ENCODE results near the gene NHLRC2.

NHLRC2 gene

DNA sequence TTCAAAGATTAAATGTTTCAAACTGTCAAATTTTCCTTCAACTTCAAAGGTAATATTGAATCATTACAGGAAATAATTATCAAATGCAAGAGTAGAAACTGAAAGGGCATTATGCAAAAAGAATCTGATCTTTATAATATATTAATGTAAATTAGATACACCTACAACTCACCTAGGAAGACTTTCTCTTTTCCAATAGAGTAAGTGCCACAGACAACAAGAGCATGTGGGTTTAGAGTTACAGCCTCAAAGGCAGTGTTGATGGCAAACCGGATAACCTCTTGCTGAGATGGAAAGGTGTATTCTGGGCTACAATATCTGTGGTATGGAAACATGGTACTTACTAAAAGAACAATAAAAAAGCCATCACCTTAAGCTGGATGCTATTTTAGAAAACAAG lies 12.3 kb upstream of the NHLRC2 start:
- Histone ChIP-seq H3K9me3 (ENCODE audit: control insufficient read depth, low read depth, low read length) (no peaks in the 10 kb centered on the region), H3K4me3 (ENCODE audit: low read length) (no peak overlapping the region), H3K4me1 (ENCODE audit: control insufficient read depth, low read depth, low read length) (no peaks in the 10 kb centered on the region), H3K27ac (ENCODE audit: low read length) (no peak overlapping the region), H3K36me3 (ENCODE audit: control insufficient read depth, low read depth, low read length) (peaks cover 31% of the 10 kb centered on the region), H3K27me3 (ENCODE audit: control insufficient read depth, insufficient read depth, low read length) (no peaks in the 10 kb centered on the region), H3K9ac (ENCODE audit: low read length) (no peak overlapping the region)

- Histone ChIP-seq H3K9ac (ENCODE audit: low read length) (no peak overlapping the region), H3K9me3 (ENCODE audit: control insufficient read depth, low read depth, low read length) (no peaks in the 10 kb centered on the region), H3K4me1 (ENCODE audit: control insufficient read depth, low read depth, low read length) (no peaks in the 10 kb centered on the region), H3K36me3 (ENCODE audit: control insufficient read depth, low read depth, low read length) (peaks cover 28% of the 10 kb centered on the region), H3K4me3 (ENCODE audit: low read length) (no peak overlapping the region), H3K27ac (ENCODE audit: low read length) (no peak overlapping the region), H3K27me3 (ENCODE audit: control insufficient read depth, insufficient read depth, low read length) (no peaks in the 10 kb centered on the region)
Observed at GRCh38 chr10:113843972-113844485, 10.4 kb upstream of the NHLRC2 start.

DNA sequence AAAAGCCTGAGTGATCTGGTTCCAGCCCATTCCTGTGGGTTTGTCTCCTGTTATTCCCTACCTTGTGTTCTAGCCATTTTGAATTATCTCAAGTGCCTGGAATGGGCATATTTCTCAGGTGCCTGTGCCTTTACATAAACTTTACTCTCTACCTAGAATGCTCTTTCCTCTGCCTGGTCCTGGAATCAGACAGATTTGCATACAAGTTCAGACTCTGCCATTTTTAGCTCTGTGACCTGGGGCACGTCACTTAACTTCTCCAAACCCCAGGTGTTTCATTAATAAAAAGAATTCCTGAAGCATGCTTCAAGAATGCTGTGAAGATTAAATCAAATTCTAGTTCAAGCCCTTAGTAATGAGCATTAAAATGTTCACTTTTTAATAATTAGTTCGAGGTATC lies 8.4 kb upstream of the NHLRC2 start:
- Histone ChIP-seq H3K27ac (ENCODE audit: low read length) (no peak overlapping the region), H3K27me3 (ENCODE audit: control insufficient read depth, insufficient read depth, low read length) (no peaks in the 10 kb centered on the region), H3K36me3 (ENCODE audit: control insufficient read depth, low read depth, low read length) (peaks cover 24% of the 10 kb centered on the region), H3K4me1 (ENCODE audit: control insufficient read depth, low read depth, low read length) (no peaks in the 10 kb centered on the region), H3K9me3 (ENCODE audit: control insufficient read depth, low read depth, low read length) (no peaks in the 10 kb centered on the region), H3K9ac (ENCODE audit: low read length) (no peak overlapping the region), H3K4me3 (ENCODE audit: low read length) (no peak overlapping the region)

GRCh38 chr10:113849140-113849803 lies 5.2 kb upstream of the NHLRC2 start:
- Histone ChIP-seq H3K4me1 (ENCODE audit: control insufficient read depth, low read depth, low read length) (peaks cover 12% of the 10 kb centered on the region), H3K9ac (ENCODE audit: low read length) (no peak overlapping the region), H3K27me3 (ENCODE audit: control insufficient read depth, insufficient read depth, low read length) (no peaks in the 10 kb centered on the region), H3K4me3 (ENCODE audit: low read length) (no peak overlapping the region), H3K27ac (ENCODE audit: low read length) (no peak overlapping the region), H3K36me3 (ENCODE audit: control insufficient read depth, low read depth, low read length) (peaks cover 12% of the 10 kb centered on the region), H3K9me3 (ENCODE audit: control insufficient read depth, low read depth, low read length) (no peaks in the 10 kb centered on the region)

DNA sequence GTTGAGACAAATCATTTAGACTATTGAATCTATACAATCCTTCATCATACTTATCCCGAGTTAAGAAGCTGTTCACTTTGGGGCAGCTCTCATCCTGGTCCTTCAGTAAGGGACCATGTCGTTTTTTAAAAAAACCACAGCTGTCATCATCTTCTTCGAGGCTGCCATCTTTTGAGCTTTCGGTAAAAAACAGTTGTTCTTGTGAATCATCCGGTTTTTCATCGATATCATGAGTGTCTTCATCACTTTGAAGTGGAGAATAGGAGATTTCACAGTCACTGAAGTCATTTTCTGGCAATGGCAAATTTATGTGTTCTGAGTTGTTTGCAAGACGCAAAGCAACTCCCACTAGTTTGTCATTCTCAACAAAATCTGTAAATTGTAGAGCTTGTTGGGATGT lies 4.5 kb upstream of the NHLRC2 start:
- Histone ChIP-seq H3K9ac (ENCODE audit: low read length) (no peak overlapping the region), H3K27me3 (ENCODE audit: control insufficient read depth, insufficient read depth, low read length) (no peaks in the 10 kb centered on the region), H3K4me1 (ENCODE audit: control insufficient read depth, low read depth, low read length) (peaks cover 12% of the 10 kb centered on the region), H3K9me3 (ENCODE audit: control insufficient read depth, low read depth, low read length) (no peaks in the 10 kb centered on the region), H3K36me3 (ENCODE audit: control insufficient read depth, low read depth, low read length) (peaks cover 12% of the 10 kb centered on the region), H3K27ac (ENCODE audit: low read length) (no peak overlapping the region), H3K4me3 (ENCODE audit: low read length) (no peak overlapping the region)

- Histone ChIP-seq H3K27me3 (ENCODE audit: control insufficient read depth, insufficient read depth, low read length) (no peaks in the 10 kb centered on the region), H3K9ac (ENCODE audit: low read length) (peak overlapping the region; percentile 89), H3K4me3 (ENCODE audit: low read length) (peak overlapping the region; percentile 98), H3K4me1 (ENCODE audit: control insufficient read depth, low read depth, low read length) (peaks cover 15% of the 10 kb centered on the region), H3K36me3 (ENCODE audit: control insufficient read depth, low read depth, low read length) (peaks cover 6% of the 10 kb centered on the region), H3K27ac (ENCODE audit: low read length) (peak overlapping the region; percentile 2), H3K9me3 (ENCODE audit: control insufficient read depth, low read depth, low read length) (no peaks in the 10 kb centered on the region)
Observed at GRCh38 chr10:113853578-113854012, 866 bp upstream of the NHLRC2 start.

GRCh38 chr10:113854761-113855588 lies 514 bp downstream of the NHLRC2 start:
- Histone ChIP-seq H3K4me3 (ENCODE audit: low read length) (peak overlapping the region; percentile 98), H3K9me3 (ENCODE audit: control insufficient read depth, low read depth, low read length) (no peaks in the 10 kb centered on the region)

DNA sequence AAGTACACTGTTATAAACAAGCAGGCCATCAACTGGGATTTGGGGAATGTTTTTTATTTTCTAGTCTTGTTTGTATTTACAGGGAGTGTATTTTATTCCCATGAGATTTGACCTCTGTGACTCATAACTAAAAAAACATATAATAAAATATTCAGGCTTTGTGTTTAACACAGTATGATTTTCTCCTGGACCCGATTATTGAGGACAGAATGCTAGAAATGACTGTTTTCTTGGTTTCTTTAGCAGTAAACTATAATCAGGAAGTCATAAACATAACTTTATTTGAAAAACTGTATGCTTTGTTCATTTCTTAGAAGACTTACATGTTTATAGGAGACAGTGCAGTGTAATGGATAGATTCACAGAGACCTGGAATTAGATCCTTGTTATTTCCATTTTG lies 2.1 kb downstream of the NHLRC2 start:
- Histone ChIP-seq H3K27me3 (ENCODE audit: control insufficient read depth, insufficient read depth, low read length) (no peaks in the 10 kb centered on the region), H3K9ac (ENCODE audit: low read length) (no peak overlapping the region), H3K36me3 (ENCODE audit: control insufficient read depth, low read depth, low read length) (peaks cover 32% of the 10 kb centered on the region), H3K27ac (ENCODE audit: low read length) (no peak overlapping the region), H3K4me1 (ENCODE audit: control insufficient read depth, low read depth, low read length) (peaks cover 15% of the 10 kb centered on the region), H3K9me3 (ENCODE audit: control insufficient read depth, low read depth, low read length) (no peaks in the 10 kb centered on the region), H3K4me3 (ENCODE audit: low read length) (peak overlapping the region; percentile 98)

More at GRCh38 chr10:113854761-113855588, 514 bp downstream of the NHLRC2 start:
- peak overlapping the region; percentile 89 for H3K27ac ChIP-seq (ENCODE audit: low read length)
- H3K36me3 ChIP-seq (ENCODE audit: control insufficient read depth, low read depth, low read length): peaks cover 18% of the 10 kb centered on the region
- no peaks in the 10 kb centered on the region for H3K27me3 ChIP-seq (ENCODE audit: control insufficient read depth, insufficient read depth, low read length)
- peak overlapping the region; percentile 89 for H3K9ac ChIP-seq (ENCODE audit: low read length)
- peaks cover 15% of the 10 kb centered on the region for H3K4me1 ChIP-seq (ENCODE audit: control insufficient read depth, low read depth, low read length)

DNA sequence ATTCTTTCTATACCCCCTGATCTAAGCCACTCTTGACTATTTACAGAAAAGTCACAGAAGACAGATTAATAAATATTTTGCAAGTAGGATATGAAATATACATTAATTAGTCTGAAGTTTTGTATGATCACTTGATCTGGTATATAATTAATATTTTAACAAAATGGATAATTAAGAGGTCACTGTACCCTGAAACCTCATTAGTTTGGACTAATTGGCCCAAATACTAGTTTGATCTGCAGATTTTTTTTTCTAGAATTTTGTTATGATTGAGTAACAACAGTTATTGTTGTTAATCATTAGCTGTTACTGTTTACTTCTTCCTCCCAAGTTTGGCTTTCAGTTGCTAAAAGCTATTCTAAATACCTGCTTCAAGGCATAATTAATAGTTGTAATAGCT lies 2.7 kb downstream of the NHLRC2 start:
- Histone ChIP-seq H3K4me3 (ENCODE audit: low read length) (no peak overlapping the region), H3K4me1 (ENCODE audit: control insufficient read depth, low read depth, low read length) (peaks cover 15% of the 10 kb centered on the region), H3K9me3 (ENCODE audit: control insufficient read depth, low read depth, low read length) (no peaks in the 10 kb centered on the region), H3K9ac (ENCODE audit: low read length) (no peak overlapping the region), H3K27ac (ENCODE audit: low read length) (no peak overlapping the region), H3K36me3 (ENCODE audit: control insufficient read depth, low read depth, low read length) (peaks cover 32% of the 10 kb centered on the region), H3K27me3 (ENCODE audit: control insufficient read depth, insufficient read depth, low read length) (no peaks in the 10 kb centered on the region)

GRCh38 chr10:113858541-113858940 lies 4.1 kb downstream of the NHLRC2 start:
- no peaks in the 10 kb centered on the region for H3K27me3 ChIP-seq (ENCODE audit: control insufficient read depth, insufficient read depth, low read length)
- no peak overlapping the region for H3K27ac ChIP-seq (ENCODE audit: low read length)
- peaks cover 4% of the 10 kb centered on the region for H3K4me1 ChIP-seq (ENCODE audit: control insufficient read depth, low read depth, low read length)
- peaks cover 32% of the 10 kb centered on the region for H3K36me3 ChIP-seq (ENCODE audit: control insufficient read depth, low read depth, low read length)
- H3K4me3 ChIP-seq (ENCODE audit: low read length): no peak overlapping the region
- no peaks in the 10 kb centered on the region for H3K9me3 ChIP-seq (ENCODE audit: control insufficient read depth, low read depth, low read length)
- no peak overlapping the region for H3K9ac ChIP-seq (ENCODE audit: low read length)

- Histone ChIP-seq H3K27ac (ENCODE audit: low read length) (no peak overlapping the region), H3K4me1 (ENCODE audit: control insufficient read depth, low read depth, low read length) (peaks cover 3% of the 10 kb centered on the region), H3K4me3 (ENCODE audit: low read length) (no peak overlapping the region), H3K27me3 (ENCODE audit: control insufficient read depth, insufficient read depth, low read length) (no peaks in the 10 kb centered on the region), H3K36me3 (ENCODE audit: control insufficient read depth, low read depth, low read length) (peaks cover 35% of the 10 kb centered on the region), H3K9ac (ENCODE audit: low read length) (no peak overlapping the region), H3K9me3 (ENCODE audit: control insufficient read depth, low read depth, low read length) (no peaks in the 10 kb centered on the region)
Observed at GRCh38 chr10:113859261-113859660, 4.8 kb downstream of the NHLRC2 start.

All from iPS-18a (cell line).